MM.1S (cell line): Measurements from ENCODE around the gene KLHL3.
"Not testable (repeated sequence)": the region's sequence is repeated elsewhere in the genome, so short reads cannot be mapped to it uniquely, and the experiment has no call there.

Experiments
- DNase-seq: peaks from one replicate; pipeline ENCODE4 v3.0.0-alpha.2; 2015
- H2AFZ ChIP-seq: fragments of 300-600 bp; sonication (generic); 2 replicates; pipeline ENCODE4 v1.6.0; 2016; ENCODE audit warnings: antibody characterized with exemption, low read length
- H3F3A ChIP-seq: fragments of 300-600 bp; sonication (generic); 2 replicates; pipeline ENCODE4 v1.6.1; 2016; ENCODE audit warnings: mild to moderate bottlenecking, antibody characterized with exemption, low read length, moderate library complexity, mixed read lengths; ENCODE audit not compliant: insufficient read depth
- H3K27ac ChIP-seq: fragments of 300-600 bp; sonication (generic); 2 replicates; pipeline ENCODE4 v1.5.1; 2016; ENCODE audit warnings: mild to moderate bottlenecking, low read length
- H3K27me3 ChIP-seq: fragments of 300-600 bp; sonication (generic); replicated peaks from 2 replicates; pipeline ENCODE4 v1.6.0; 2016; ENCODE audit warnings: low read length; ENCODE audit not compliant: insufficient read depth
- H3K36me3 ChIP-seq: fragments of 300-600 bp; sonication (generic); replicated peaks from 2 replicates; pipeline ENCODE4 v1.6.1; 2016; ENCODE audit warnings: mild to moderate bottlenecking, low read length, mixed read lengths; ENCODE audit not compliant: insufficient read depth
- H3K4me1 ChIP-seq: fragments of 300-600 bp; sonication (generic); 2 replicates; pipeline ENCODE4 v1.6.1; 2016; ENCODE audit warnings: low read length, mixed read lengths
- H3K4me2 ChIP-seq: fragments of 300-600 bp; sonication (generic); 2 replicates; pipeline ENCODE4 v1.6.0; 2016; ENCODE audit warnings: low read depth, low read length
- H3K4me3 ChIP-seq: fragments of 300-600 bp; sonication (generic); 2 replicates; pipeline ENCODE4 v1.5.1; 2016; ENCODE audit warnings: low read length, mixed read lengths
- H3K79me2 ChIP-seq: fragments of 300-600 bp; sonication (generic); 2 replicates; pipeline ENCODE4 v1.6.1; 2016; ENCODE audit warnings: mixed run types, low read length, mixed read lengths
- H3K9ac ChIP-seq: fragments of 300-600 bp; sonication (generic); 2 replicates; pipeline ENCODE4 v1.6.1; 2016; ENCODE audit warnings: low read length, mixed read lengths
- H3K9me2 ChIP-seq: fragments of 300-600 bp; sonication (generic); replicated peaks from 2 replicates; pipeline ENCODE4 v1.6.1; 2016; ENCODE audit warnings: mild to moderate bottlenecking, low read length, mixed read lengths; ENCODE audit not compliant: insufficient read depth
- H3K9me3 ChIP-seq: fragments of 300-600 bp; sonication (generic); replicated peaks from 2 replicates; pipeline ENCODE4 v1.6.1; 2016; ENCODE audit warnings: mild to moderate bottlenecking, low read length, mixed read lengths; ENCODE audit not compliant: insufficient read depth
- H4K20me1 ChIP-seq: fragments of 300-600 bp; sonication (generic); 2 replicates; pipeline ENCODE4 v1.6.1; 2016; ENCODE audit warnings: mild to moderate bottlenecking, low read length, moderate library complexity, mixed read lengths; ENCODE audit not compliant: insufficient read depth
- CTCF ChIP-seq: fragments of 300-600 bp; sonication (generic); IDR thresholded peaks from 2 replicates; pipeline ENCODE4 v1.5.1; 2016; ENCODE audit warnings: antibody characterized with exemption, low read length, mixed read lengths
- EZH2 ChIP-seq: fragments of 300-600 bp; sonication (generic); optimal IDR thresholded peaks from 2 replicates; pipeline ENCODE3; 2017; ENCODE audit warnings: low read depth, mild to moderate bottlenecking, antibody characterized with exemption, low read length, mixed read lengths
- EZH2phosphoT487 ChIP-seq: fragments of 300-600 bp; sonication (generic); IDR thresholded peaks from 2 replicates; pipeline ENCODE4 v1.6.1; 2018; ENCODE audit warnings: antibody characterized with exemption, low read length

KLHL3 gene

GRCh38 chr5:137647401-137647800 lies 88.5 kb downstream of the KLHL3 start:
- Histone ChIP-seq H3K4me2 (no peak overlapping the region), H4K20me1 (no peaks in the 10 kb centered on the region), H3K27ac (no peak overlapping the region), H3K9me2 (no peaks in the 10 kb centered on the region), H3K4me1 (no peaks in the 10 kb centered on the region), H3K9ac (no peak overlapping the region), H3K79me2 (no peaks in the 10 kb centered on the region), H3K36me3 (no peaks in the 10 kb centered on the region), H3K27me3 (no peaks in the 10 kb centered on the region), H3F3A (no peaks in the 10 kb centered on the region), H2AFZ (no peak overlapping the region), H3K4me3 (no peak overlapping the region), H3K9me3 (no peaks in the 10 kb centered on the region)
- TF ChIP-seq CTCF (no peak), EZH2phosphoT487 (no peak), EZH2 (no peak)
- no peak for DNase-seq

GRCh38 chr5:137646761-137647160 lies 89.1 kb downstream of the KLHL3 start:
- DNase-seq: no peak
- no peak overlapping the region for H3K27ac ChIP-seq
- no peaks in the 10 kb centered on the region for H3K79me2 ChIP-seq
- no peaks in the 10 kb centered on the region for H3K9me2 ChIP-seq
- no peaks in the 10 kb centered on the region for H3K36me3 ChIP-seq
- H3K9ac ChIP-seq: no peak overlapping the region
- no peaks in the 10 kb centered on the region for H3K9me3 ChIP-seq
- no peaks in the 10 kb centered on the region for H3K4me1 ChIP-seq
- TF ChIP-seq EZH2phosphoT487 (no peak), EZH2 (no peak), CTCF (no peak)
- H3F3A ChIP-seq: no peaks in the 10 kb centered on the region
- no peak overlapping the region for H3K4me3 ChIP-seq
- H3K27me3 ChIP-seq: no peaks in the 10 kb centered on the region
- no peak overlapping the region for H3K4me2 ChIP-seq
- H4K20me1 ChIP-seq: no peaks in the 10 kb centered on the region
- H2AFZ ChIP-seq: no peak overlapping the region

GRCh38 chr5:137643081-137643480 lies 92.8 kb downstream of the KLHL3 start:
- not testable (repeated sequence) for H3K27me3 ChIP-seq, H3K9ac ChIP-seq, H3F3A ChIP-seq, H3K4me1 ChIP-seq, H3K36me3 ChIP-seq, H4K20me1 ChIP-seq, H3K79me2 ChIP-seq, H3K4me2 ChIP-seq, H3K27ac ChIP-seq, DNase-seq, H2AFZ ChIP-seq, H3K4me3 ChIP-seq, H3K9me2 ChIP-seq, H3K9me3 ChIP-seq

GRCh38 chr5:137642091-137642490 lies 93.8 kb downstream of the KLHL3 start:
- no peak overlapping the region for H3K9ac ChIP-seq
- H3K9me3 ChIP-seq: no peaks in the 10 kb centered on the region
- no peaks in the 10 kb centered on the region for H3K79me2 ChIP-seq
- no peak for DNase-seq
- no peak overlapping the region for H3K4me2 ChIP-seq
- no peaks in the 10 kb centered on the region for H3K9me2 ChIP-seq
- H3K36me3 ChIP-seq: no peaks in the 10 kb centered on the region
- H3K4me1 ChIP-seq: no peaks in the 10 kb centered on the region
- H2AFZ ChIP-seq: no peak overlapping the region
- no peaks in the 10 kb centered on the region for H4K20me1 ChIP-seq
- TF ChIP-seq CTCF (no peak), EZH2 (no peak), EZH2phosphoT487 (no peak)
- H3K27ac ChIP-seq: no peak overlapping the region
- H3K27me3 ChIP-seq: no peaks in the 10 kb centered on the region
- H3F3A ChIP-seq: no peaks in the 10 kb centered on the region
- H3K4me3 ChIP-seq: no peak overlapping the region
